NCI-H2029 (cell line): ENCODE data around the gene TLCD4.
A peak's percentile ranks its signal among the peaks of the same experiment; 100 is the strongest.
"Not testable (repeated sequence)": the region's sequence is repeated elsewhere in the genome, so short reads cannot be mapped to it uniquely, and the experiment has no call there.

Experiments used
- DNase-seq: peaks from one replicate; lab custom pipeline; 2025; lab: John Stamatoyannopoulos, UW

The TLCD4 gene

DNA sequence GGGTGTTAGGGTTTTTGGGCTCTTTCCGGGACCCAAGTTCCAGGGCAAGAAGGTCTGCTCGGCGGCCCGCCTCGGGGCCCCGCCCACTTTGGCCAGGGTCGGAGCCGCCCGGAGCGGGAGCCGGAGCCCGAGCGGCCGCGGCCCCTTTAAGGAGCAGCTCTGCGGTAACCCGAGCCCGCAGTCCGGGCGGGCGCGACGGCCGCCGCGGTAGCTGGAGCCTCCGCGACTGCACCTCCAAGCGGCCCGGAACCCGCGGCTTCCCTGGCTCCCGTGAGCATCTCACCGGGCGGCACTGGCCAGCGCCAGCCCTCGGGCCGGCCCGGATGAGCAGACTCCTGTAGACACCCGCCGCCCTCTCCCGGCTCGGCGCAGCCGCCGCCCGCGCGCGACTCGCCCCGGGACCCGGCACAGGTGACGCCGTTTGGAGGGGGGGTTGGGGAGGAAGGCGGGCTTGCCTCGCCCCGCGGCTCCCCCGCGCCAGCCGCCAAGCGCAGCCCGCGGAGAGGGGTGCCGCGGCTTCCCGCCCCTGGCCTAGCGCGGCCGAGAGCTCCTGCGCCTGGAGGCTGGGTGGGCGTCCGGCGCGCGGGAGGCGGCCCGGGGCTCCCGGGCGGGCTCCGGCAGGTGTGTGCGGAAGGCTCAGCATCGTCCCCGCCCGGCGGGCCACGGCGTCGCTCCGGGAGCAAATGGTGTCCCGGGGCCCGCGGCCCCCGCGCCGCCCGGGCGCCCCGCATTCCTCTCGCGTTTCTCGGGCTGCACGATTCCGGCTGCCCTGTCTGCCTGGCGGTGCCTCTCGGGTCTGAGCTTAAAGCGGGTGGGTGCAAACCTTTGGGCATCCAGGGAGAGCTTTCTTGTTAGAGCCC lies at the start of gene TLCD4:
TSS of gene TLCD4 (plus strand) at position 149 of the 860 bp plus-strand sequence. CDS start 26,547 bp downstream, outside the sequence.
- DNase-seq, result peak; percentile 39

DNA sequence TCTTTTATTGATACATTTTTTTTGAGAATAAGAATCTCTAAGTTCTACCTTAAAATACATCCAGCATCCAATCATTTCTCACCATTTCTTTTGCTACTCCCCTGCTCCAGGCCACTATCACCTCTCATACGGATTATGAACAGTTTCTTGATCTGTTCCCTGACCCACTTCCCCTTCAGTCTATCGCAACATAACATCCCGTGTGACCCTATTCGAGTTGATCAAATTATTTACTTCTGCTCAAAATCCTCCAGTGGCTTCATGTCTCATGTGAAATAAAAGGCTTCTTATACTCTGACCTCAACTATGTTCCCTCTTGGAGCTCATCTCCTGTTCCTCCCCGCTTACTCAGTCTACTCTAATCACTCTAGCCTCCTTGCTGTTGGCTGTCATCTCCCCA lies 49.6 kb upstream of the TLCD4 start:
- no peak for DNase-seq

DNA sequence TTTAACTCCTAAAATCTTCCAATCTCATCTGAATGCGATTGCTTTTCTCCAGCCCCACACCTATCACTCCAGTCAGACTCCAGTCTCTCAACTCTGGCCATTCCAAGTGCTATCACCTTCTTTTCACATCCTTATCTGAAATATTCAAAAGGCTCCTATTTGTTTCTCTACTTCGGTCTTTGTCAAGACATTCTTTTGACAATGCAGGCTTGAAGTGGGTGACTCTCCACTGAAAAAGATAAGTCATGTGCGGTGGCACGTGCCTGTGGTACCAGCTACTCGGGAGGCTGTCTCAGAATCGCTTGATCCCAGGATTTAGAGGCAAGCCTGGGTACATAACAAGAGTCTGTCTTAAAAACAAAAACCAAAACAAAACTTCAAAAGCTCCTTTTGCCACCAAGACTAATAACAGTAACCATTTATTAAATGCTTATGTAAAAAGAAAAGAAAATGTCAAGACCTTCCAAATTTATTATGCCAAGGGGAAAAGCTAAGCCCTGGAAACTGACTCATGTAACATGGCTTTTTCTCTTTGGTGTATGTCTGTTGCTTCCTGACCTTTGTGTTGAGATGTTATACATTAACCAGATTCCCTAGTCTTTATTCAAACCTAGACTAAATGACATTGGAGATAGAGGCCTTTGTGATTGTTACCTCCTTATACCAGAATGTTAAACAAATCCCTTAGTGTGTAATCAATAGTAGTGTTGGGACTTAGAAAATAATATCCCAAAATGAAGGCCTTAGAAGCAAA lies 48.0 kb upstream of the TLCD4 start:
- no peak for DNase-seq

GRCh38 chr1:95069710-95070093 lies 47.5 kb upstream of the TLCD4 start:
- DNase-seq, result no peak

- no peak for DNase-seq
These were observed 45.6 kb upstream of the TLCD4 start for GRCh38 chr1:95071539-95071938.

DNA sequence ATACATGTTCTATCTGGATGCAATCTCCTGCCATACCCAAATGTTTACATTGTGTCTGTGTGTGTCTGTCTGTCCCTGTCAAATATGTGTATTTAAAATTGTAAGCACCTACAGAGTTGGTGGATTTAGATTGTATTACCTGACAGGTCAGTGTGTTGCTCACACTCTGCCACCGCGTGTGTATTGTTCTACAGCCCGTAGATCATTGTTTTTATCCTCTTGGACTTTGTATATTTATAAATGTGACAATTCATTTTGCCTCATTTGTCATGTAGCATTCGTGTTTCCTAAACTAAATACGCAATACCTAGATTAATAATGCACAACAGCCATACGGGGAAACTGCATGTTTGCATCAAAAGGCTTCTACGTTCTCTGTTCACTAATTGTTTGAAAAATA lies 45.0 kb upstream of the TLCD4 start:
- no peak for DNase-seq

GRCh38 chr1:95072532-95073419 lies 44.4 kb upstream of the TLCD4 start, which contains the start of gene ALG14:
ALG14 (minus strand) TSS chr1:95072951; CDS start chr1:95072898, 53 bp downstream.
- DNase-seq, result peak; percentile 94

GRCh38 chr1:95073446-95073845 lies 43.7 kb upstream of the TLCD4 start:
- no peak for DNase-seq

- no peak for DNase-seq
These were observed 41.1 kb upstream of the TLCD4 start for GRCh38 chr1:95076034-95076433.

GRCh38 chr1:95080446-95080845 lies 36.7 kb upstream of the TLCD4 start:
- DNase-seq, result no peak

DNA sequence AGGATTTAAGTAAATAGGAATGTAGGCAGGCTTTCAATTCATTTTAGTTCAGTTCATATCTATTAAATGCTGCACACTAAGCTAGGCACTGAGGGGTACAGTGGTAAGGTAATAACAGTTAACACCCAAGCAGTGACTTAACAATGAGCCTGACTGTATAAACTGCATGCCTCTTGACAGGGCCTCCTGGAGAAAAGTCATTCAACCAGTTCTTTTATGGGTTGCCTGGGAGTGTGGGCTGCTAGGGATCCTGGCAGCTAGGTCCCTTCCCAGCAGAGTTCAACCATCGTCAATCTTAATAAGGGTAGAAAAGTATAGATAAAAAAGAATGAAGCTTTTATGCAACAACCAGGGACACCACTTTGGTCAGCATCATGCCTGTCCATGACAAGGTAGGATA lies 36.3 kb upstream of the TLCD4 start:
- no peak for DNase-seq

GRCh38 chr1:95084317-95085176 lies 32.6 kb upstream of the TLCD4 start:
- peak; percentile 28 for DNase-seq

GRCh38 chr1:95085376-95085775 lies 31.8 kb upstream of the TLCD4 start:
- no peak for DNase-seq

GRCh38 chr1:95086949-95087533 lies 30.1 kb upstream of the TLCD4 start:
- DNase-seq, result no peak

DNA sequence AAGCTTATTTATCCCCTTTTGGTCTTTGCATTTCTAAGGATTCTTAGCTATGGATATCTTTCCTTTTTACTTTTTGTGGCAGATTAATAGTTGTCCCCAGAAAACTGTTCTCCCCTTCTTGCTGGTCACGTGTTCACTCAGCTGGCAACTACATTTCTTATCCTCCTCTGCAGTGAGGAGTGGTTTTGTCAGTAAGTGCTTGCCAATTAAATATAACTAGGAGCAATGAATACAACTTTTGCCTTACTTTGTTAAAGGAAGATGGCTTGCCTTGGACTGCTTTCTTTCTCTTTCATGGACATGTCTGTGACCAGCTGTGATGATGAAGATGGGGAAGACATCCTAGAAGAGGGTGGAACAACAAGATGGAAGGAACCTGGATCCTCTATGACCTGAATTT lies 28.9 kb upstream of the TLCD4 start:
- no peak for DNase-seq

GRCh38 chr1:95089650-95090287 lies 27.4 kb upstream of the TLCD4 start:
- DNase-seq, result no peak

GRCh38 chr1:95091290-95091689 lies 25.9 kb upstream of the TLCD4 start:
- DNase-seq, result not testable (repeated sequence)

GRCh38 chr1:95092891-95093290 lies 24.3 kb upstream of the TLCD4 start:
- not testable (repeated sequence) for DNase-seq

- no peak for DNase-seq
These were observed 23.9 kb upstream of the TLCD4 start for GRCh38 chr1:95093296-95093695.

- no peak for DNase-seq
These were observed 22.2 kb upstream of the TLCD4 start for GRCh38 chr1:95094923-95095322.
